ENCODE data around the gene ACTA2.

ACTA2 gene

GRCh38 chr10:88954458-88955083, 2.0 kb upstream of the ACTA2 start:
- in situ Hi-C loops (cut with MboI; ENCODE audit: low sequenced_read_pairs) = no loop called here

GRCh38 chr10:88953662-88954061, 1.1 kb upstream of the ACTA2 start:
- in situ Hi-C loops (cut with MboI; ENCODE audit: low sequenced_read_pairs) = no loop called here

GRCh38 chr10:88949912-88950837, 2.4 kb downstream of the ACTA2 start:
- in situ Hi-C loops (cut with MboI; ENCODE audit: low sequenced_read_pairs) = loop anchor here (25.0 kb wide), 1 partner anchor 262 kb away; the partner anchor contains the start of gene CH25H

GRCh38 chr10:88949051-88949450, 3.5 kb downstream of the ACTA2 start:
- in situ Hi-C loops (cut with MboI; ENCODE audit: low sequenced_read_pairs) = loop anchor here (25.0 kb wide), 1 partner anchor 263 kb away; the partner anchor contains the start of gene CH25H

DNA sequence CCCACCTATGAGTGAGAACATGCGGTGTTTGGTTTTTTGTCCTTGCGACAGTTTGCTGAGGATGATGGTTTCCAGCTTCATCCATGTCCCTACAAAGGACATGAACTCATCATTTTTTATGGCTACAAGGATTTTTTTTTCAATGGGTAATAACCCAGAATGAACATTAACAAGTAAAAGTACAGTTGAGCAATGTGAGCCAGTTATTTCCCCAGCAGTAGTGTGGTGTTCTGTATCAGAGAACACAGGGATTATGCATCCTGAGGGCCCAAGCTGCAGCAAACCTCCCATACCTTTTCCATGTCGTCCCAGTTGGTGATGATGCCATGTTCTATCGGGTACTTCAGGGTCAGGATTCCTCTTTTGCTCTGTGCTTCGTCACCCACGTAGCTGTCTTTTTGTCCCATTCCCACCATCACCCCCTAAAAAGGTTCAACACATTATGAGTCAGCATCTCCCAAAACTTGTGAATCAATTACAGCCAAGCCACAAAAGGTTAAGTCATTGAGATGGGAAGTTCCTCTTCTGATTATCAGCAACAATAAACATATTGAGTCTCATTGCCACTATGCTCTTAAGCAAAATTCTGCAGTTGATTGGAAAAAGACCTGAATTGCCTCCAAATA, 5.5 kb downstream of the ACTA2 start:
- in situ Hi-C loops (cut with MboI; ENCODE audit: low sequenced_read_pairs) = loop anchor here (25.0 kb wide), 1 partner anchor 265 kb away; the partner anchor contains the start of gene CH25H

DNA sequence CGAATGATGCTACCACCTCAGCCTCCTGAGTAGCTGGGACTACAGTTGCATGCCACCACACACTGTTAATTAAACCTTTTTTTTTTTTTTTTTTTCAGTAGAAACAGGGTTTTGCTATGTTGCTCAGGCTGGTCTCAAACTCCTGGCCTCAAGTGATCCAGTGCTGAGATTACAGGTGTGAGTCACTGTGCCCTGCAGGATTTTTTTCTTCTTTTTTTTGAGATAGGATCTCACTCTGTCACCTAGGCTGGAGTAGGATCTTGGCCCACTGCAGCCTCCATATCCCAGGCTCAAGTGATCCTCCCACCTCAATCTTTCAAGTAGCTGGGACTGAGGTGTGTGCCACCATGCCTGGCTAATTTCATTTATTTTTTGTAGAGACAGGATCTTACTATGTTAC, 6.4 kb downstream of the ACTA2 start:
- in situ Hi-C loops (cut with MboI; ENCODE audit: low sequenced_read_pairs) = loop anchor here (25.0 kb wide), 1 partner anchor 266 kb away; the partner anchor contains the start of gene CH25H

DNA sequence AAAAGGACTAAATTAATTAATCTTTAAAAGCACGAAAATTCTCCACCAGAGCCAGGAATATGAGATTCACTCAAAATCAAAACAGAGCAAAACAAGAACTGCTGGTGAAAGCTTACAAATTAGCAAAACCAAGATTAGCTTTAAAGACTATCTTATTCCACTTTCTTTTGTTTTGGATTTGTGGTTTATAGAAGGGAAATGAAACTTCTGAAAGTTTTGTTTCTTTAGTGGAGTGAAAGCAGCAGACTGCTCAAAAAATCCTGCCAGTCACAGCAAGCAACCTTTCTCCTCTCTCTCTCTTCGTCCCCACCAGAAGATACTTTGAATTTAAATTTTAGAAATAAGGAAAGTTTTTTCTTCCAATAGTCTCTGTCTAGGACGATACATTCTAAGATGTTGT, 7.8 kb downstream of the ACTA2 start:
- in situ Hi-C loops (cut with MboI; ENCODE audit: low sequenced_read_pairs) = loop anchor here (25.0 kb wide), 1 partner anchor 267 kb away; the partner anchor contains the start of gene CH25H

DNA sequence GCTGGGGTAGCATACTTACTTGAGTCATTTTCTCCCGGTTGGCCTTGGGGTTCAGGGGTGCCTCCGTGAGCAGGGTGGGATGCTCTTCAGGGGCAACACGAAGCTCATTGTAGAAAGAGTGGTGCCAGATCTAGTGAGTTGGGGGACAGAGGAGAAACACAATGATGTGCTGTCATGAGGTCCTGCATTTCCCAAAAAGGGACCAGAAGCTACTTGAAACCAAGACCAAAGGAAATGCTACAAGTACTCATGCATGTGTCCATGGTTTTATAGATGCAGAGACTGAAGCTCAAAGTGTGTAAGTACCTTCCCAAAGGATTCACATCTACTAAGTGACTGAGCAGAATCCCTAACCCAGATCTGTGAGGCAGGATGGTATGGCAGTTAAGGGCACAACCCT, 8.8 kb downstream of the ACTA2 start:
- in situ Hi-C loops (cut with MboI; ENCODE audit: low sequenced_read_pairs) = loop anchor here (25.0 kb wide), 1 partner anchor 269 kb away; the partner anchor contains the start of gene CH25H

DNA sequence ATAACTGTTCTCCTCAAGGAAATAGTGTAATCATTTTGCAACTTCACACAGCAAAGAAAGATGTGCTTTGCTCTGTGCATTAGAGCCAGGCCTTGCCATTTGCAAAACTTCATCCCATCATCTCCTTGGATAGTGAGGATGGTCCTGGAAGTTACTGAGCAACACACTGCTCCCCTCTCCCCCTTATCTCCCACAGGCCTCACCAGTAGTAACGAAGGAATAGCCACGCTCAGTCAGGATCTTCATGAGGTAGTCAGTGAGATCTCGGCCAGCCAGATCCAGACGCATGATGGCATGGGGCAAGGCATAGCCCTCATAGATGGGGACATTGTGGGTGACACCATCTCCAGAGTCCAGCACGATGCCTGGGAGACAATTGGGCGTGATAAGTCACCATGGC, 11.5 kb downstream of the ACTA2 start:
- in situ Hi-C loops (cut with MboI; ENCODE audit: low sequenced_read_pairs) = loop anchor here (25.0 kb wide), 1 partner anchor 271 kb away; the partner anchor contains the start of gene CH25H

DNA sequence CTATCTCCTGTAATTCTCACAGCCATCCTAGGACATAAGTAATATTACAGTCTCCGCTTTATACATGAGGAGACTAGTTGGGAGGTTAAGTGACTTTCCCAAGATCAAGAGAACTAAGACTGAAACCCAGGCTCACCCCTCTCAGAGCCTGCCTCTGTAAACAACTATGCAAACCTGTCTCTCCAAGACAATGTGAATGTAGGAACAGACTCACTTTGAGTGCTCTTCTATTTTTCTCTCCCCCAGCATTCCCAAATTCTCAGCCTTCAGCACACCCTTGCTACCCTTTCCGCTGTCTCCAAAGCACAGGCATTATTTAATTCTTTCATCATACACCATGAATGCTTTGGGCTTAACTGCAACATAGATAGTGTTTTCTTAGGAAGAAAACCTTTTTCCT, 13.6 kb downstream of the ACTA2 start:
- in situ Hi-C loops (cut with MboI; ENCODE audit: low sequenced_read_pairs) = loop anchor here (10.0 to 25.0 kb wide), 2 partner anchors 104 to 273 kb away; partner anchors contain the start of gene CH25H

GRCh38 chr10:88938039-88938438, 14.5 kb downstream of the ACTA2 start:
- in situ Hi-C loops (cut with MboI; ENCODE audit: low sequenced_read_pairs) = loop anchor here (10.0 to 25.0 kb wide), 2 partner anchors 103 to 274 kb away; partner anchors contain the start of gene CH25H

- in situ Hi-C loops (cut with MboI; ENCODE audit: low sequenced_read_pairs) = loop anchor here (10.0 to 25.0 kb wide), 2 partner anchors 102 to 276 kb away; partner anchors contain the start of gene CH25H
Measured at GRCh38 chr10:88936656-88937055, 15.9 kb downstream of the ACTA2 start.

GRCh38 chr10:88934900-88935672, 17.5 kb downstream of the ACTA2 start:
- in situ Hi-C loops (cut with MboI; ENCODE audit: low sequenced_read_pairs) = loop anchor here (10.0 to 25.0 kb wide), 2 partner anchors 100 to 277 kb away; partner anchors contain the start of gene CH25H

- in situ Hi-C loops (cut with MboI; ENCODE audit: low sequenced_read_pairs) = loop anchor here (10.0 to 25.0 kb wide), 2 partner anchors 99 to 279 kb away; partner anchors contain the start of gene CH25H
Measured at GRCh38 chr10:88933564-88933963, 19.0 kb downstream of the ACTA2 start.

DNA sequence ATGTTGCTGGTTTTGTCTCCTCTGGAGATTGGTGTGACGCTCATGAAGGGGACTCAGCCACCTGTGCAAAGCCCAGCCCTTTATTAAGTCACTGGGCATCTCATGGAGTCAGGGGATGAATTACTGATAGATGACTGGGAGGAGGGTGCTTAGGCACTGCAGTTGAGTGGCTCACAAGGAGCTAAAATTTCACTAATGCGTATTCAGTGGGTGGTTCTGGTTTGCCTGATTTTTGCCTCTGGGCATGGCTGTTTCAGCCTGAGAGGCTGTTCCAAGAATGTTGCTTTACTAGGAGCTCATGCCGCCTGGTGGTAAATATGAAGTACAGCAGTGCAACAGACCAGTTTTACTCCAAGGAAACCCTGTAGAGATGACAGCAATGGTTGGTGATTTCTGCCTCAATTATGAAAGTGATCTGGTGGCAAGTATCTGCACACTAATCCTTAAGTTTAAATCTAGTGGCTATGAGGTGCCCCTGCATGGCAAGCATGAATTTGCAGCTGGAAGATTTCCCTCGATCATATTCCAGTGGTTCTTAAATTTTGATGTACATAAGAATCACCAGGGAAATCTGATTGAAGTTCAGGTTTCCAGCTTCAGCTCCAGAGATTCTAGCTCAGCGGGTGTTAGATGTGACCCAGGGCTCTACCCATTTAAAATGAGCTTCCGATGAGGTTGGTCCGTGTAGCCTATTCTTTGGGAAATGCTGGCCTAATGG, 19.9 kb downstream of the ACTA2 start:
- in situ Hi-C loops (cut with MboI; ENCODE audit: low sequenced_read_pairs) = loop anchor here (10.0 to 25.0 kb wide), 2 partner anchors 98 to 280 kb away; partner anchors contain the start of gene CH25H

GRCh38 chr10:88932029-88932428, 20.5 kb downstream of the ACTA2 start:
- in situ Hi-C loops (cut with MboI; ENCODE audit: low sequenced_read_pairs) = loop anchor here (10.0 to 25.0 kb wide), 2 partner anchors 97 to 280 kb away; partner anchors contain the start of gene CH25H

DNA sequence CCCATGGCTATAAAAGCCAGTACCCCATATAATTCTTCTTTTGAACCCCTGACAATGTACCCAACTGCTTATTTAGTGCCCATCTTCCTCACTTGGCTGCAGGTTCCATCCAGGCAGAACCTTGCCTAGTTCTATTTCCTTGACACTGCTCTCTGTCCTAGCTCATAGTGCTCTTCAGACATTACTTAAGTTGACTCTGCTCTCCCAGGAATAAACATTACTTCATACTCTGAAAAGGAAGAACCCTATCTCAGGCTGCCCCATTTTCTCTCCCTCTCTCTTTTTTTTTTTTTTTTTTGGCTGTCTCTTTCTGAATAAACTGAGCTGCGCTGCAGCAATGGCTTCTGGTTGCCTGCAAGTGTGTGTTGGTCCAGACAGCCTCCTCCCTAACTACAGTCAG, 21.0 kb downstream of the ACTA2 start:
- in situ Hi-C loops (cut with MboI; ENCODE audit: low sequenced_read_pairs) = loop anchor here (10.0 to 25.0 kb wide), 2 partner anchors 97 to 281 kb away; partner anchors contain the start of gene CH25H

GRCh38 chr10:88928254-88928653, 24.3 kb downstream of the ACTA2 start:
- in situ Hi-C loops (cut with MboI; ENCODE audit: low sequenced_read_pairs) = loop anchor here (25.0 kb wide), 1 partner anchor 284 kb away; the partner anchor contains the start of gene CH25H

DNA sequence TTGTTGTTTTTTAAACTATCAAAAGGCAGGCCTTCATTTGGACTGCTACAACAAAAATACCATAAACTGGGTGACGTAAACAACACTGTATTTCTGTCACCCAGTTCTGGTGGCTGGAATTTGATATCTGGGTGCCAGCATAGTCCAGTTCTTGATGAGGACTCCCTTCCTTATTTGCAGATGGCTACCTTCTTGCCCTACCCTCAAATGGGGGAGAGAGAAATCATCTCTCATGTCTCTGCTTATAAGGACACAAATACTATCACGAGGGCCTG, 25.2 kb downstream of the ACTA2 start:
- in situ Hi-C loops (cut with MboI; ENCODE audit: low sequenced_read_pairs) = loop anchor here (25.0 kb wide), 1 partner anchor 285 kb away; the partner anchor contains the start of gene CH25H
